ENCODE data around the gene SCMH1.

The SCMH1 gene

DNA sequence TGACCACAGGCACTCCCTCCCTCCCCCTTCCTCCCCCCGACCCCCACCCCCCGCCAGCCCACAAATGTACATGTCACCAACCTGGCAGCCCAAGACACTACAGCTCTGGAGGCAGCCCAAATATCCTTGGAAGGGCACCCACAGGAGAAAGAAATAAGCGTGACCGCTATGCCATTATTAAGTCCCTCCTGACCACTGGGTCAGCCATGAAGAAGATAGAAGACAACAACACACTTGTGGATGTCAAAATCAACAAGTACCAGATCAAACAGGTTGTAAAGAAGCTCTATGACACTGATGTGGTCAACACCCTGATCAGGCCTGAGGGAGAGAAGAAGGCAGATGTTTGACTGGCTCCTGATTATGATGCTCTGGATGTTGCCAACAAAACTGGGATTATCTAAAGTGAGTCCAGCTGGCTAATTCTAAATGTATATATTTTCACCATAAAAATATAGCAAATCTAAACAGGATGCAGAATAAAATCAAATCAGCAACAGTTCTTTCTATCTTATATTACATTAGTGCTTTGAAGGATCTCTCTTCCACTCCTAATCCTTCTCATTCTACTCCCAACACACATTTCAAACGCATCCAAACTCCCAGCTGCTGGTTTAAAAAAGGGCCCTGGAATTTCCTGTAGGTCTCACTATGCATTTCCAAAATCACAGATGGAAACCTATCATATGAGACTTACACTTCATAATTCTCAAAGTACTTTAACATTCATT lies 143.2 kb downstream of the SCMH1 start:
- TF ChIP-seq CTCF (conservative IDR thresholded peaks at IDR 0.05; ENCODE audit: control insufficient read depth, insufficient read depth, low read depth, low read length), result no peak
- no peak overlapping the region for H3K4me3 ChIP-seq (ENCODE audit: control insufficient read depth, low read depth, low read length)
- no peak for DNase-seq (ENCODE audit: low read depth)

- H3K4me3 ChIP-seq (ENCODE audit: control insufficient read depth, low read depth, low read length), result no peak overlapping the region
- DNase-seq (ENCODE audit: low read depth), result no peak
- no peak for TF ChIP-seq CTCF (conservative IDR thresholded peaks at IDR 0.05; ENCODE audit: control insufficient read depth, insufficient read depth, low read depth, low read length)
Observed at GRCh38 chr1:41097105-41097504, 145.0 kb downstream of the SCMH1 start.

- peak; percentile 5 for DNase-seq (ENCODE audit: low read depth)
- H3K4me3 ChIP-seq (ENCODE audit: control insufficient read depth, low read depth, low read length), result no peak overlapping the region
- no peak for TF ChIP-seq CTCF (conservative IDR thresholded peaks at IDR 0.05; ENCODE audit: control insufficient read depth, insufficient read depth, low read depth, low read length)
Observed at GRCh38 chr1:41093826-41094225, 148.3 kb downstream of the SCMH1 start.

GRCh38 chr1:41086921-41087320 lies 155.2 kb downstream of the SCMH1 start:
- TF ChIP-seq CTCF (conservative IDR thresholded peaks at IDR 0.05; ENCODE audit: control insufficient read depth, insufficient read depth, low read depth, low read length), result no peak
- DNase-seq (ENCODE audit: low read depth), result no peak
- H3K4me3 ChIP-seq (ENCODE audit: control insufficient read depth, low read depth, low read length), result no peak overlapping the region

- H3K4me3 ChIP-seq (ENCODE audit: control insufficient read depth, low read depth, low read length), result no peak overlapping the region
- DNase-seq (ENCODE audit: low read depth), result no peak
- no peak for TF ChIP-seq CTCF (conservative IDR thresholded peaks at IDR 0.05; ENCODE audit: control insufficient read depth, insufficient read depth, low read depth, low read length)
Observed at GRCh38 chr1:41078616-41079015, 163.5 kb downstream of the SCMH1 start.

- no peak overlapping the region for H3K4me3 ChIP-seq (ENCODE audit: control insufficient read depth, low read depth, low read length)
- DNase-seq (ENCODE audit: low read depth), result no peak
- no peak for TF ChIP-seq CTCF (conservative IDR thresholded peaks at IDR 0.05; ENCODE audit: control insufficient read depth, insufficient read depth, low read depth, low read length)
Observed at GRCh38 chr1:41078193-41078592, 163.9 kb downstream of the SCMH1 start.

Data from fibroblast of mammary gland (primary cell).